CD4-positive, alpha-beta T cell (primary cell): ENCODE measurements around the gene TMEM128. TPM values are rescaled to one million over a fixed set of nuclear protein-coding genes. Genes with fewer than 3 reads are reported as not detected.

Source experiments
- ATAC-seq: fragments of 200-7000 bp; cut with Tn5 transposase; one replicate; pipeline ENCODE4 v1.10.0; 2022; ENCODE audit warnings: mild to moderate bottlenecking; ENCODE audit not compliant: poor library complexity
- CTCF ChIA-PET: fragments of 350-600 bp; sonication (Branson Sonifier 250); formaldehyde crosslinking; loops from one replicate; lab custom pipeline; 2021; ENCODE audit warnings: antibody characterized with exemption, inconsistent platforms; lab: Charles Lee
- POLR2A ChIA-PET: fragments of 350-600 bp; sonication (Branson Sonifier 250); formaldehyde crosslinking; loops from one replicate; lab custom pipeline; 2021; ENCODE audit warnings: antibody characterized with exemption, inconsistent platforms; lab: Charles Lee
- DNase-seq, 14 experiments: peaks; one replicate each; pipeline ENCODE4 v3.0.0-alpha.2; 2013 to 2020; ENCODE audit warnings: mixed read lengths in 2 of 14
- H3K27ac ChIP-seq, 2 donors: one replicate each; pipeline versions ENCODE4 v1.5.1 to v1.7.0; 2013; ENCODE audit warnings: low read length in 2 of 2, low read depth in 1 of 2, mild to moderate bottlenecking in 1 of 2
- H3K27me3 ChIP-seq, 2 experiments: 1 replicate in 1 of 2; 2 replicates in 1 of 2; pipeline versions ENCODE4 v1.6.1 to v1.7.0; 2013; ENCODE audit warnings: low read length in 2 of 2, control low read depth in 1 of 2, mild to moderate bottlenecking in 1 of 2, moderate library complexity in 1 of 2; ENCODE audit not compliant: insufficient read depth in 2 of 2, control insufficient read depth in 1 of 2
- H3K36me3 ChIP-seq: one replicate; pipeline ENCODE4 v1.6.1; 2013; ENCODE audit warnings: low read length, control low read depth; ENCODE audit not compliant: insufficient read depth
- H3K4me1 ChIP-seq: one replicate; pipeline ENCODE4 v1.6.1; 2013; ENCODE audit warnings: low read length, control low read depth; ENCODE audit not compliant: insufficient read depth
- H3K4me3 ChIP-seq: one replicate; pipeline ENCODE4 v1.5.1; 2013; ENCODE audit warnings: mild to moderate bottlenecking, low read length, moderate library complexity
- H3K9me3 ChIP-seq, 2 experiments: 1 replicate in 1 of 2; 2 replicates in 1 of 2; pipeline versions ENCODE4 v1.6.1 to v1.7.0; 2013; ENCODE audit warnings: low read length in 2 of 2, mild to moderate bottlenecking in 2 of 2, control low read depth in 1 of 2, moderate library complexity in 1 of 2; ENCODE audit not compliant: control insufficient read depth in 1 of 2, insufficient read depth in 1 of 2
- H3K27ac Mint-ChIP-seq: one replicate; pipeline ENCODE4 v1.8.0; 2020; ENCODE audit warnings: mixed read lengths
- H3K27me3 Mint-ChIP-seq: one replicate; pipeline ENCODE4 v1.8.0; 2021; ENCODE audit warnings: mixed read lengths
- H3K36me3 Mint-ChIP-seq: one replicate; pipeline ENCODE4 v1.8.0; 2021; ENCODE audit warnings: low read depth, mixed read lengths
- H3K4me1 Mint-ChIP-seq: one replicate; pipeline ENCODE4 v1.8.0; 2021; ENCODE audit warnings: low read depth, mixed read lengths
- H3K4me3 Mint-ChIP-seq: one replicate; pipeline ENCODE4 v1.8.0; 2020; ENCODE audit warnings: mild to moderate bottlenecking, mixed read lengths
- H3K9me3 Mint-ChIP-seq: one replicate; pipeline ENCODE4 v1.8.0; 2020; ENCODE audit warnings: mixed read lengths
- intact Hi-C, 2 experiments: fragments of 100-400 bp; cut with DNase I in 1 of 2; cut with micrococcal nuclease in 1 of 2; formaldehyde crosslinking; loops; one replicate each; pipeline versions ENCODE4 v1.15.1 to v1.9.0; 2023 to 2025; cut with DNase I, micrococcal nuclease
- total RNA-seq, 174 experiments: library from RNA in 2 of 174; stranded (reverse) in 2 of 174; gene quantifications; one replicate each; pipeline ENCODE4 v1.2.3 and lab custom pipeline; 2021 to 2026
- TF ChIP-seq, protein P1 (sequence below): fragments of 200-600 bp; IDR thresholded peaks from one replicate; pipeline ENCODE4 v1.8.0; 2022; ENCODE audit warnings: antibody characterized with exemption, mild to moderate bottlenecking

The TMEM128 gene
- total RNA-seq, 2 experiments from 2014 or later: 6.0 to 6.9 TPM

- Mint-ChIP-seq H3K27me3 (peaks cover 6% of the 10 kb centered on the region), H3K4me3 (no peak overlapping the region), H3K36me3 (peaks cover 41% of the 10 kb centered on the region), H3K9me3 (peaks cover 3% of the 10 kb centered on the region), H3K27ac (no peak overlapping the region), H3K4me1 (no peaks in the 10 kb centered on the region)
- H3K36me3 ChIP-seq: peaks cover 20% of the 10 kb centered on the region
- H3K27me3 ChIP-seq: peaks cover 4 to 6% of the 10 kb centered on the region in 2 experiments
- peaks cover 0 to 14% of the 10 kb centered on the region in 2 experiments for H3K9me3 ChIP-seq
- H3K27ac ChIP-seq: no peak overlapping the region
- DNase-seq (no peak), ATAC-seq (no peak)
- H3K4me3 ChIP-seq: no peak overlapping the region
- ChIA-PET CTCF (no interaction called here), POLR2A (no interaction called here)
- TF ChIP-seq, protein P1, sequence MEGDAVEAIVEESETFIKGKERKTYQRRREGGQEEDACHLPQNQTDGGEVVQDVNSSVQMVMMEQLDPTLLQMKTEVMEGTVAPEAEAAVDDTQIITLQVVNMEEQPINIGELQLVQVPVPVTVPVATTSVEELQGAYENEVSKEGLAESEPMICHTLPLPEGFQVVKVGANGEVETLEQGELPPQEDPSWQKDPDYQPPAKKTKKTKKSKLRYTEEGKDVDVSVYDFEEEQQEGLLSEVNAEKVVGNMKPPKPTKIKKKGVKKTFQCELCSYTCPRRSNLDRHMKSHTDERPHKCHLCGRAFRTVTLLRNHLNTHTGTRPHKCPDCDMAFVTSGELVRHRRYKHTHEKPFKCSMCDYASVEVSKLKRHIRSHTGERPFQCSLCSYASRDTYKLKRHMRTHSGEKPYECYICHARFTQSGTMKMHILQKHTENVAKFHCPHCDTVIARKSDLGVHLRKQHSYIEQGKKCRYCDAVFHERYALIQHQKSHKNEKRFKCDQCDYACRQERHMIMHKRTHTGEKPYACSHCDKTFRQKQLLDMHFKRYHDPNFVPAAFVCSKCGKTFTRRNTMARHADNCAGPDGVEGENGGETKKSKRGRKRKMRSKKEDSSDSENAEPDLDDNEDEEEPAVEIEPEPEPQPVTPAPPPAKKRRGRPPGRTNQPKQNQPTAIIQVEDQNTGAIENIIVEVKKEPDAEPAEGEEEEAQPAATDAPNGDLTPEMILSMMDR: no peak
- no peaks in the 10 kb centered on the region for H3K4me1 ChIP-seq
- intact Hi-C loops: no loop called here
Observed at GRCh38 chr4:4233610-4234009, 14.4 kb downstream of the TMEM128 start.

DNA sequence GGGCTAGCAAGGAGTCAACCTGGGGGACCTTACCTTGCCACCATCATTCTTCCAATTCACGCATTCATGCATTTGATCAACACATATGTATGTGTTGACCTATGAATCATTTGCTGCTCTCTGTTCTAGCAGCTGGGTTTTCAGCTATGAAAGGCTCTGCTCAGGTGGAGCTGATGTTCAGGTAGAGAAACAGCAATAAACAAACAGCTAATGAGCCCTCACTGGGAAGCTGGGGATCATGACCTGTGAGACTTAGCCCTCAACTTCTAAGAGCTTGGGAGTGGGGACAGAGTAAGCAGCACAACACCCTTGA, 19.7 kb downstream of the TMEM128 start:
- H3K4me1 Mint-ChIP-seq: peaks cover 8% of the 10 kb centered on the region
- no peaks in the 10 kb centered on the region for H3K4me1 ChIP-seq
- H3K9me3 Mint-ChIP-seq: no peaks in the 10 kb centered on the region
- H3K27me3 ChIP-seq: peaks cover 16 to 32% of the 10 kb centered on the region in 2 experiments
- H3K4me3 ChIP-seq: no peak overlapping the region
- TF ChIP-seq, protein P1: no peak
- ChIA-PET CTCF (no interaction called here), POLR2A (no interaction called here)
- intact Hi-C loops: no loop called here
- no peak overlapping the region for H3K4me3 Mint-ChIP-seq
- DNase-seq (no peak), ATAC-seq (no peak)
- H3K36me3 ChIP-seq: no peaks in the 10 kb centered on the region
- H3K27ac ChIP-seq: no peak overlapping the region
- H3K9me3 ChIP-seq: peaks cover 0 to 23% of the 10 kb centered on the region in 2 experiments
- no peak overlapping the region for H3K27ac Mint-ChIP-seq
- peaks cover 6% of the 10 kb centered on the region for H3K36me3 Mint-ChIP-seq
- peaks cover 49% of the 10 kb centered on the region for H3K27me3 Mint-ChIP-seq

GRCh38 chr4:4227510-4228355, 20.3 kb downstream of the TMEM128 start:
- CTCF ChIA-PET: no interaction called here
- Mint-ChIP-seq H3K9me3 (no peaks in the 10 kb centered on the region), H3K27me3 (peaks cover 55% of the 10 kb centered on the region), H3K4me1 (peaks cover 8% of the 10 kb centered on the region), H3K36me3 (peaks cover under 1% of the 10 kb centered on the region), H3K27ac (no peak overlapping the region), H3K4me3 (no peak overlapping the region)
- Histone ChIP-seq H3K27ac (no peak overlapping the region), H3K9me3 (peaks cover 0 to 21% of the 10 kb centered on the region in 2 experiments), H3K36me3 (no peaks in the 10 kb centered on the region), H3K4me1 (no peaks in the 10 kb centered on the region), H3K4me3 (no peak overlapping the region), H3K27me3 (peaks cover 17 to 32% of the 10 kb centered on the region in 2 experiments)
- ATAC-seq (no peak), DNase-seq (no peak)
- TF ChIP-seq, protein P1: no peak
- POLR2A ChIA-PET: no interaction called here
- intact Hi-C loops: no loop called here
